Cardiac fibroblast (primary cell): ENCODE data around the gene KDM8.

Experiments used
- DNase-seq, 2 donors: peaks; one replicate each; pipeline versions ENCODE4 v3.0.0 to v3.0.0-alpha.2; 2010; ENCODE audit warnings: low read depth in 2 of 2
- H3K4me3 ChIP-seq, 2 donors: replicated peaks in 1 of 2; 1 replicate in 1 of 2; 2 replicates in 1 of 2; pipeline ENCODE4 v1.5.1; 2011; ENCODE audit warnings: low read depth in 2 of 2, low read length in 2 of 2, mild to moderate bottlenecking in 2 of 2, moderate library complexity in 1 of 2
- CTCF ChIP-seq: IDR thresholded peaks from one replicate; pipeline ENCODE4 v1.5.1; 2011; ENCODE audit warnings: low read depth, mild to moderate bottlenecking, low read length, inconsistent platforms

Gene KDM8

GRCh38 chr16:27168790-27169189 lies 34.5 kb upstream of the KDM8 start:
- no peak for TF ChIP-seq CTCF
- DNase-seq: no peak
- H3K4me3 ChIP-seq: no peak overlapping the region

- no peak for TF ChIP-seq CTCF
- peak; percentile 59 to 89 for DNase-seq
- H3K4me3 ChIP-seq: no peak overlapping the region
Measured at GRCh38 chr16:27169511-27170071, 33.7 kb upstream of the KDM8 start.

GRCh38 chr16:27171584-27171983 lies 31.7 kb upstream of the KDM8 start:
- H3K4me3 ChIP-seq: no peak overlapping the region
- no peak for TF ChIP-seq CTCF
- no peak for DNase-seq

GRCh38 chr16:27174007-27174406 lies 29.3 kb upstream of the KDM8 start:
- TF ChIP-seq CTCF: no peak

GRCh38 chr16:27174798-27175197 lies 28.5 kb upstream of the KDM8 start:
- H3K4me3 ChIP-seq: no peak overlapping the region
- TF ChIP-seq CTCF: no peak
- DNase-seq: peak; percentile 13 to 48

More at GRCh38 chr16:27174007-27174406, 29.3 kb upstream of the KDM8 start:
- no peak for DNase-seq
- H3K4me3 ChIP-seq: no peak overlapping the region

GRCh38 chr16:27175888-27176287 lies 27.4 kb upstream of the KDM8 start:
- DNase-seq: peak in 1 of 2 donors; percentile 10
- TF ChIP-seq CTCF: no peak
- H3K4me3 ChIP-seq: no peak overlapping the region
